Upper lobe of left lung (tissue), 4 donors: ENCODE results near the gene OR4D6.

Source experiments
- EP300 ChIP-seq, 4 donors: sonication (generic); formaldehyde crosslinking; IDR thresholded peaks; one replicate each; pipeline ENCODE4 v1.5.1; 2017; ENCODE audit warnings: antibody characterized with exemption in 4 of 4, control low read depth in 2 of 4
- POLR2A ChIP-seq, 4 donors: fragments of 450-650 bp; IDR thresholded peaks; one replicate each; pipeline ENCODE4 v1.5.1; 2016 to 2017; ENCODE audit warnings: antibody characterized with exemption in 4 of 4, mild to moderate bottlenecking in 2 of 4
- POLR2AphosphoS5 ChIP-seq, 2 donors: sonication (generic); formaldehyde crosslinking; IDR thresholded peaks; one replicate each; pipeline ENCODE4 v1.5.1; 2017; ENCODE audit warnings: antibody characterized with exemption in 2 of 2
- TF ChIP-seq, protein P1 (sequence below), 6 experiments: fragments of 450-650 bp in 4 of 6; fragments of 200-600 bp in 2 of 6; sonication (generic) in 2 of 6; IDR thresholded peaks; one replicate each; pipeline ENCODE4 v1.5.1; 2016 to 2019; ENCODE audit warnings: antibody characterized with exemption in 6 of 6

DNA sequence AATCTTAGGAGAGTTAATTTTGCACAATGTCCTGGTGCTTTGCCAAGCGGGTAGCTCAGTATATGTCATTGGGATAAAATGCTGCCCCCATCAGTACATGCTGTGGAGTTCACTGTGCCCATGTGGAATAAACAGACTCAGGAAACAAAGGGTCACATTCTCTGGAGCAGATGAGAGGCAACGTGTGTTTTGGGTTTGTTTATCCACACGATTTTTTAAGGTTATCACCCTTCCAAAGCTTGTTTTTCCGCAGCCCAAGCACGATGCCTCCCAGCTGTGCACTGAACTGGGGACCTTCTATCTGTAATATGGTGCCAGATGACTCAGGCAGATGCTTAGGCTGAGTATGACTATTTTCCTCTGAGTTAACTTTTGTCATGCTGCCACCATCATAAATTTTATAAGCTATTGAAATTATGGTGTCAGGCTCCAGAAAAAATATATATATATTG lies 6.5 kb downstream of the OR4D6 start:
- TF ChIP-seq, protein P1, sequence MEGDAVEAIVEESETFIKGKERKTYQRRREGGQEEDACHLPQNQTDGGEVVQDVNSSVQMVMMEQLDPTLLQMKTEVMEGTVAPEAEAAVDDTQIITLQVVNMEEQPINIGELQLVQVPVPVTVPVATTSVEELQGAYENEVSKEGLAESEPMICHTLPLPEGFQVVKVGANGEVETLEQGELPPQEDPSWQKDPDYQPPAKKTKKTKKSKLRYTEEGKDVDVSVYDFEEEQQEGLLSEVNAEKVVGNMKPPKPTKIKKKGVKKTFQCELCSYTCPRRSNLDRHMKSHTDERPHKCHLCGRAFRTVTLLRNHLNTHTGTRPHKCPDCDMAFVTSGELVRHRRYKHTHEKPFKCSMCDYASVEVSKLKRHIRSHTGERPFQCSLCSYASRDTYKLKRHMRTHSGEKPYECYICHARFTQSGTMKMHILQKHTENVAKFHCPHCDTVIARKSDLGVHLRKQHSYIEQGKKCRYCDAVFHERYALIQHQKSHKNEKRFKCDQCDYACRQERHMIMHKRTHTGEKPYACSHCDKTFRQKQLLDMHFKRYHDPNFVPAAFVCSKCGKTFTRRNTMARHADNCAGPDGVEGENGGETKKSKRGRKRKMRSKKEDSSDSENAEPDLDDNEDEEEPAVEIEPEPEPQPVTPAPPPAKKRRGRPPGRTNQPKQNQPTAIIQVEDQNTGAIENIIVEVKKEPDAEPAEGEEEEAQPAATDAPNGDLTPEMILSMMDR (IDR thresholded peaks at IDR 0.05) = no peak
- TF ChIP-seq POLR2AphosphoS5 (IDR thresholded peaks at IDR 0.05) = no peak
- no peak for TF ChIP-seq EP300 (IDR thresholded peaks at IDR 0.05)
- no peak for TF ChIP-seq POLR2A (IDR thresholded peaks at IDR 0.05)
